ENCODE measurements around the gene CBX6.

Gene CBX6

DNA sequence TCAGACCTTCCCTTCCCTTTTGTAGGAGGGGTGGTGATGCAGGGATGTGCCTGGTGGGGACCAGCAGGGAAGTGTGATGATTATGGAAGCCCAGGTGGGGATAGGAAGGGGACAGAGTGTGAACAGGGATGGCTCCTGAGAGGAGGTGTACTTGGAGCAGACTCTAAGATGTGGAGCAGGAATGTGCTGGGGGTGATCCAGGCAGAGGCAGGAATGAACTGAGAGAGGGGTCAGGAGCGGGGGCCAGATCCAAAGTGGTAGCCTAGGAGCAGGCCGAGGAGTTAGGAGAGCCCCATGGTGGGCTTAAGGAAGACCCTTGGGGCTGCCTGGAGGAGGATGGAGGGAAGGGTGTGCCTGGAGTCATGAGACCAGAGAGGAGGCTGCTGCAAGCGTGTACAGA, 31.9 kb downstream of the CBX6 start:
- Histone ChIP-seq H3K9ac (ENCODE audit: low read length) (no peak overlapping the region), H3K27me3 (ENCODE audit: control insufficient read depth, insufficient read depth, low read length) (peaks cover 15% of the 10 kb centered on the region), H3K27ac (ENCODE audit: low read depth, low read length) (no peak overlapping the region)

GRCh38 chr22:38839686-38840085, 32.3 kb downstream of the CBX6 start:
- H3K9ac ChIP-seq (ENCODE audit: low read length) = no peak overlapping the region
- H3K4me3 ChIP-seq (ENCODE audit: low read length) = no peak overlapping the region
- H3K27ac ChIP-seq (ENCODE audit: low read depth, low read length) = no peak overlapping the region
- H3K27me3 ChIP-seq (ENCODE audit: control insufficient read depth, insufficient read depth, low read length) = peaks cover 15% of the 10 kb centered on the region
- H3K4me1 ChIP-seq (ENCODE audit: control insufficient read depth, insufficient read depth, low read length) = peaks cover 2% of the 10 kb centered on the region
- no peaks in the 10 kb centered on the region for H3K36me3 ChIP-seq (ENCODE audit: control insufficient read depth, insufficient read depth, low read length)

More for the DNA sequence above, 31.9 kb downstream of the CBX6 start:
- Histone ChIP-seq H3K36me3 (ENCODE audit: control insufficient read depth, insufficient read depth, low read length) (no peaks in the 10 kb centered on the region), H3K4me1 (ENCODE audit: control insufficient read depth, insufficient read depth, low read length) (peaks cover 2% of the 10 kb centered on the region), H3K4me3 (ENCODE audit: low read length) (no peak overlapping the region)

DNA sequence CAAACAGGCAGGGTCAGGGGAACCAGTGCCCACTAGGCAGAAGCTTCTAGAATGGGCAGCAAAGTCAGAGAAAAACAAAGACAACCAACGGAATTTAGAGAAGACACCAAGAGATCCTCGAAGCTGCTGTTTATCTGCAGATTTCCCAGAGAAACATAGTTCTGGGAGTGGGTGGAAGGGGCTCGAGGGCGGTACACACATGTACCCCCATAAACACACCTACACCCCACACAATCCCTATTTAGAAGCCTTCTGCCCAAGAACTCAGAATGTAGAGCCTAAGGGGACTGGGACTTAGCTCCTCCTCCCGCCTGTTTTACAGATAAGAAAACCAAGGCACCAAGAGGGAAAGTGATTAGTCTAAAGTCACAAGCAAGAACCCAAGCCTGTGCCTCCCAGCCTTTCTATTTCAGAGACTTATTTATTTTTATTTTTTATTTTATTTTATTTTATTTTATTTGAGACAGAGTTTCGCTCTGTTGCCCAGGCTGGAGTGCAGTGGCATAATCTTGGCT, 34.5 kb downstream of the CBX6 start:
- H3K4me1 ChIP-seq (ENCODE audit: control insufficient read depth, insufficient read depth, low read length) = no peaks in the 10 kb centered on the region
- no peak overlapping the region for H3K9ac ChIP-seq (ENCODE audit: low read length)
- H3K27ac ChIP-seq (ENCODE audit: low read depth, low read length) = no peak overlapping the region
- no peaks in the 10 kb centered on the region for H3K36me3 ChIP-seq (ENCODE audit: control insufficient read depth, insufficient read depth, low read length)
- no peak overlapping the region for H3K4me3 ChIP-seq (ENCODE audit: low read length)
- peaks cover 9% of the 10 kb centered on the region for H3K27me3 ChIP-seq (ENCODE audit: control insufficient read depth, insufficient read depth, low read length)

DNA sequence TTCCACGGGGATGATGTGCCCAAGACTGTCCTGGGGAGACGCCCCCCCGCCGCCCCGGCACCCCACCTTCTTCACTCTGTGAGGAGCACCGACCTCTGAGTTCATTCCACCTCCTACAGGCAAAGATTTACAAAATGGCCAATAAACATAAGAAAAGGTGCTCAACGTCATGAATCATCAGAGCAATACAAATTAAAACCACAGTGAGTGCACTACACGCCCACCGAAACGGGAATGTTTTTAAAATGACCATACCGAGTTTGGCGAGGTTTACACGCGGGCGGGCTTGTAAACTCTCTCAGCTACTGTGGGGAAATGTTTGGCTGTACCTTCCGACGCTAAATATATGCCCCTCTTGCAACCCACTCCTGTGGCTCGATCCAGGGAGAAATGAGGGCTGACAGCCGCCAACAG, 36.1 kb downstream of the CBX6 start:
- Histone ChIP-seq H3K9ac (ENCODE audit: low read length) (no peak overlapping the region), H3K27me3 (ENCODE audit: control insufficient read depth, insufficient read depth, low read length) (no peaks in the 10 kb centered on the region), H3K36me3 (ENCODE audit: control insufficient read depth, insufficient read depth, low read length) (no peaks in the 10 kb centered on the region), H3K4me1 (ENCODE audit: control insufficient read depth, insufficient read depth, low read length) (no peaks in the 10 kb centered on the region), H3K4me3 (ENCODE audit: low read length) (no peak overlapping the region), H3K27ac (ENCODE audit: low read depth, low read length) (no peak overlapping the region)

DNA sequence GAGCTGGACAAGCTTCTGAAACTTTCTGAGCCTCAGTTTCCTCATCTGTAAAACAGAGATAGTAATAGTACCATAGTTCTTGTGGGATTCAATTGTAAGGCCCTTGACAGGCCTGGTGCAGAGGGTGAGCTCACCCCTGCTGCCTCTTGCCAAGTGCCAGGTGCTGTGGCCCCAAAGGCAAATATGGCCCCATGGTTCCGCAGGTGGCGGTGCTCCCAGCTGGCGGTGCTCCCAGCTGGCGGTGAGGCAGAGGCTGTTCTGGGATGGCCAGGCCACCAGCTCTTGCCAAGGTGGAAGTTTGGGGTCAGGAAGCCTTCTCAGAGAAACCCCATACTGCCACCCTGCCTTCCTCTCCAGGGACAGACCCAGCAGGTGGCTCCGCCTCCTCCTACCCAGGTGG, 37.0 kb downstream of the CBX6 start:
- no peaks in the 10 kb centered on the region for H3K4me1 ChIP-seq (ENCODE audit: control insufficient read depth, insufficient read depth, low read length)
- H3K9ac ChIP-seq (ENCODE audit: low read length) = no peak overlapping the region
- H3K4me3 ChIP-seq (ENCODE audit: low read length) = no peak overlapping the region
- no peaks in the 10 kb centered on the region for H3K27me3 ChIP-seq (ENCODE audit: control insufficient read depth, insufficient read depth, low read length)
- no peak overlapping the region for H3K27ac ChIP-seq (ENCODE audit: low read depth, low read length)
- H3K36me3 ChIP-seq (ENCODE audit: control insufficient read depth, insufficient read depth, low read length) = no peaks in the 10 kb centered on the region

DNA sequence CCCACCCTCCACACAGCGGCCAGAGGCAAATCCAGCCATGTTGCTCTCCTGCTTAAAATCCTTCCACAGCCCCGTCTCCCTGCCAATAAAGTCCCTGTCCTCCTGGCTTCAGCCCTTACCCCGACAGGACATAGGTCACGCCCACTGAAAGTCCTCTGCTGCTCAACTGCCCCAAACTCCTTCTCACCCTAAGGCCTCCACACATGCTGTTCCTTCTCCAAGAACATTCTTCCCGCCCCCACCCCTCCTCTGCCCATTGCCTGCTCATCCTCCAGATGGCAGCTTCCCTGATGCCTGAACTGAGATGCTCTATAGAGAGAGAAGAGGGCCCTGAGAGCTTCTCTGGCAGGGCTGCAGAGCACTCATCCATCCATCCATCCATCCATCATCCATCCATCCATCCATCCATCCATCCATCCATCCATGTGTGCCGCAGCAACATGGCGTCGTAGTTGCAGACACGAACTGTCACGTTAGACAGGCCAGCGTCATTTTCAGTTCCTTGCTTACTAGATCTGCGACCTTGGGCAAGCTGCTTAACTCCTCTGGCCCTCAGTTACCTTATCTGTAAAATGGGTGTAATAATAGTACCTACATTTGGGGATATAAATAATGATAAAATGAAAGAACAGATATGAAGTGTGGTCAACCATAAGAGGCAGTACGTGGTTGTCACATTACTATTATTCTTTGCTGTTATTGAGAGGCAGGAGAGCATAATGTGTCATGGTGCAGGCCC, 37.6 kb downstream of the CBX6 start:
- no peak overlapping the region for H3K4me3 ChIP-seq (ENCODE audit: low read length)
- no peak overlapping the region for H3K9ac ChIP-seq (ENCODE audit: low read length)
- H3K27ac ChIP-seq (ENCODE audit: low read depth, low read length) = no peak overlapping the region
- no peaks in the 10 kb centered on the region for H3K27me3 ChIP-seq (ENCODE audit: control insufficient read depth, insufficient read depth, low read length)
- H3K36me3 ChIP-seq (ENCODE audit: control insufficient read depth, insufficient read depth, low read length) = no peaks in the 10 kb centered on the region
- H3K4me1 ChIP-seq (ENCODE audit: control insufficient read depth, insufficient read depth, low read length) = no peaks in the 10 kb centered on the region

DNA sequence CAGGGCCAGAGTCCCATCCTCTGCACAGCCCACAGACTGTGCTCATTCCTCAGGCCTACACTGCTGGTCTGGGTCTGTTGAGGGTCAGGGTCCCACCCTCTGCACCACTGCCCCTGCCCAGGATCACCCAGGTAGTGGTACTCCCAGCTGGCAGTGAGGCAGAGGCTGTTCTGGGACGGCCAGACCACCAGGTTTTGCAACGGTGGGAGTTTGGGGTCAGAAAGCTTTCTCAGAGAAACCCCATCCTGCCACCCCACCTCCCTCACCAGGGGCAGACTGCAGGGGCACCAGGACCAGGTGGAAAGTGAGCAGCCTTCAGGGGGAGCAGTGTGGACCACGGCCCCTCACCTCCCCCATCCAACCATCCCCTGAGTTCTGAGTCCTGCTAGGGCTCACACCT, 39.0 kb downstream of the CBX6 start:
- Histone ChIP-seq H3K27me3 (ENCODE audit: control insufficient read depth, insufficient read depth, low read length) (no peaks in the 10 kb centered on the region), H3K4me1 (ENCODE audit: control insufficient read depth, insufficient read depth, low read length) (no peaks in the 10 kb centered on the region), H3K9ac (ENCODE audit: low read length) (no peak overlapping the region), H3K27ac (ENCODE audit: low read depth, low read length) (no peak overlapping the region), H3K36me3 (ENCODE audit: control insufficient read depth, insufficient read depth, low read length) (no peaks in the 10 kb centered on the region), H3K4me3 (ENCODE audit: low read length) (no peak overlapping the region)

GRCh38 chr22:38832005-38832978, 39.7 kb downstream of the CBX6 start:
- H3K27me3 ChIP-seq (ENCODE audit: control insufficient read depth, insufficient read depth, low read length) = no peaks in the 10 kb centered on the region
- no peak overlapping the region for H3K27ac ChIP-seq (ENCODE audit: low read depth, low read length)
- H3K36me3 ChIP-seq (ENCODE audit: control insufficient read depth, insufficient read depth, low read length) = no peaks in the 10 kb centered on the region
- no peak overlapping the region for H3K9ac ChIP-seq (ENCODE audit: low read length)
- H3K4me1 ChIP-seq (ENCODE audit: control insufficient read depth, insufficient read depth, low read length) = no peaks in the 10 kb centered on the region
- no peak overlapping the region for H3K4me3 ChIP-seq (ENCODE audit: low read length)

GRCh38 chr22:38831166-38831945, 40.7 kb downstream of the CBX6 start:
- Histone ChIP-seq H3K9ac (ENCODE audit: low read length) (no peak overlapping the region), H3K4me1 (ENCODE audit: control insufficient read depth, insufficient read depth, low read length) (no peaks in the 10 kb centered on the region), H3K27ac (ENCODE audit: low read depth, low read length) (no peak overlapping the region), H3K27me3 (ENCODE audit: control insufficient read depth, insufficient read depth, low read length) (no peaks in the 10 kb centered on the region), H3K36me3 (ENCODE audit: control insufficient read depth, insufficient read depth, low read length) (no peaks in the 10 kb centered on the region), H3K4me3 (ENCODE audit: low read length) (no peak overlapping the region)

GRCh38 chr22:38830845-38831108, 41.2 kb downstream of the CBX6 start:
- H3K27ac ChIP-seq (ENCODE audit: low read depth, low read length) = no peak overlapping the region
- H3K36me3 ChIP-seq (ENCODE audit: control insufficient read depth, insufficient read depth, low read length) = no peaks in the 10 kb centered on the region

GRCh38 chr22:38830026-38830844, 41.8 kb downstream of the CBX6 start:
- H3K36me3 ChIP-seq (ENCODE audit: control insufficient read depth, insufficient read depth, low read length) = no peaks in the 10 kb centered on the region
- no peak overlapping the region for H3K9ac ChIP-seq (ENCODE audit: low read length)
- H3K4me3 ChIP-seq (ENCODE audit: low read length) = no peak overlapping the region
- H3K27me3 ChIP-seq (ENCODE audit: control insufficient read depth, insufficient read depth, low read length) = no peaks in the 10 kb centered on the region
- no peak overlapping the region for H3K27ac ChIP-seq (ENCODE audit: low read depth, low read length)
- H3K4me1 ChIP-seq (ENCODE audit: control insufficient read depth, insufficient read depth, low read length) = no peaks in the 10 kb centered on the region

More at GRCh38 chr22:38830845-38831108, 41.2 kb downstream of the CBX6 start:
- Histone ChIP-seq H3K4me3 (ENCODE audit: low read length) (no peak overlapping the region), H3K4me1 (ENCODE audit: control insufficient read depth, insufficient read depth, low read length) (no peaks in the 10 kb centered on the region), H3K27me3 (ENCODE audit: control insufficient read depth, insufficient read depth, low read length) (no peaks in the 10 kb centered on the region), H3K9ac (ENCODE audit: low read length) (no peak overlapping the region)

All from rectal smooth muscle tissue (tissue), 1 donor.